Tibial nerve (tissue), 4 donors: Measurements from ENCODE around the gene KLHL18. TPM values are rescaled to one million over a fixed set of nuclear protein-coding genes. Genes with fewer than 3 reads are reported as not detected.
"Not testable (repeated sequence)": the region's sequence is repeated elsewhere in the genome, so short reads cannot be mapped to it uniquely, and the experiment has no call there.

Experiments
- DNase-seq, 2 donors: peaks; one replicate each; pipeline ENCODE4 v3.0.0-alpha.2; 2019; ENCODE audit warnings: low spot score in 2 of 2
- H3K27ac ChIP-seq, 4 donors: fragments of 200-600 bp; sonication (generic) in 3 of 4; one replicate each; pipeline ENCODE4 v1.5.1; 2017 to 2019; ENCODE audit warnings: mild to moderate bottlenecking in 1 of 4
- H3K27me3 ChIP-seq, 2 donors: fragments of 200-600 bp; sonication (generic) in 1 of 2; one replicate each; pipeline versions ENCODE4 v1.5.1 to v1.6.0; 2017 to 2019
- H3K36me3 ChIP-seq, 3 donors: fragments of 200-600 bp; sonication (generic); one replicate each; pipeline ENCODE4 v1.5.1; 2018 to 2019
- H3K4me1 ChIP-seq, 4 donors: fragments of 200-600 bp; sonication (generic) in 3 of 4; one replicate each; pipeline ENCODE4 v1.5.1; 2017 to 2019
- H3K4me3 ChIP-seq, 4 donors: fragments of 200-600 bp; sonication (generic) in 3 of 4; one replicate each; pipeline ENCODE4 v1.5.1; 2017 to 2019; ENCODE audit warnings: mild to moderate bottlenecking in 1 of 4, moderate library complexity in 1 of 4
- H3K9me3 ChIP-seq, 4 donors: fragments of 200-600 bp; sonication (generic) in 3 of 4; one replicate each; pipeline ENCODE4 v1.5.1; 2017 to 2019
- CTCF ChIP-seq, 5 experiments: fragments of 200-600 bp in 3 of 5; fragments of 450-650 bp in 2 of 5; sonication (generic) in 3 of 5; IDR thresholded peaks; one replicate each; pipeline ENCODE4 v1.5.1; 2016 to 2019; ENCODE audit warnings: antibody characterized with exemption in 5 of 5, mild to moderate bottlenecking in 3 of 5, moderate library complexity in 2 of 5
- EP300 ChIP-seq, 2 donors: sonication (generic); formaldehyde crosslinking; IDR thresholded peaks; one replicate each; pipeline ENCODE4 v1.6.1; 2017; ENCODE audit warnings: antibody characterized with exemption in 2 of 2, mild to moderate bottlenecking in 1 of 2
- POLR2A ChIP-seq, 2 donors: fragments of 450-650 bp; IDR thresholded peaks; one replicate each; pipeline ENCODE4 v1.6.1; 2017; ENCODE audit warnings: antibody characterized with exemption in 2 of 2, mild to moderate bottlenecking in 2 of 2, moderate library complexity in 2 of 2
- WGBS, 2 donors: methylation state at CpG; one replicate each; pipeline ENCODE4 v1.1.5; 2018; 5-methylcytosine and 5-hydroxymethylcytosine counted together
- total RNA-seq, 4 donors: library from RNA; depleted of rRNA; stranded (reverse); fragments of >200 nt; gene quantifications; one replicate each; pipeline ENCODE4 v1.1.0, GENCODE V29; 2016

Gene KLHL18
- total RNA-seq, 4 donors from 2014 or later: 8.2 to 17.7 (median 13.7) TPM

GRCh38 chr3:47244531-47245100 is 38.1 kb upstream of the KLHL18 start:
- Histone ChIP-seq H3K36me3 (peaks cover 0 to 17% (median 0%) of the 10 kb centered on the region in 3 donors), H3K9me3 (no peaks in the 10 kb centered on the region), H3K27me3 (no peaks in the 10 kb centered on the region), H3K27ac (no peak overlapping the region), H3K4me3 (no peak overlapping the region), H3K4me1 (no peaks in the 10 kb centered on the region)
- DNase-seq: no peak
- WGBS, 2 donors: 79 to 86% methylated on average over 9 of the region's 10 CpGs
- TF ChIP-seq CTCF (IDR thresholded peaks at IDR 0.05) (no peak), POLR2A (IDR thresholded peaks at IDR 0.05) (no peak), EP300 (IDR thresholded peaks at IDR 0.05) (no peak)

GRCh38 chr3:47245271-47245670 is 37.5 kb upstream of the KLHL18 start:
- 84 to 97% methylated on average over 2 of the region's 2 CpGs for WGBS, 2 donors
- peaks cover 0 to 10% (median 0%) of the 10 kb centered on the region in 3 donors for H3K36me3 ChIP-seq
- H3K4me1 ChIP-seq: no peaks in the 10 kb centered on the region
- H3K27me3 ChIP-seq: no peaks in the 10 kb centered on the region
- no peak overlapping the region for H3K4me3 ChIP-seq
- TF ChIP-seq EP300 (IDR thresholded peaks at IDR 0.05) (no peak), CTCF (IDR thresholded peaks at IDR 0.05) (no peak), POLR2A (IDR thresholded peaks at IDR 0.05) (no peak)
- H3K9me3 ChIP-seq: no peaks in the 10 kb centered on the region
- no peak overlapping the region for H3K27ac ChIP-seq
- DNase-seq: no peak

- Histone ChIP-seq H3K36me3 (peaks cover 0 to 8% (median 0%) of the 10 kb centered on the region in 3 donors), H3K4me1 (no peaks in the 10 kb centered on the region), H3K4me3 (no peak overlapping the region), H3K27me3 (no peaks in the 10 kb centered on the region), H3K9me3 (no peaks in the 10 kb centered on the region), H3K27ac (no peak overlapping the region)
- TF ChIP-seq POLR2A (IDR thresholded peaks at IDR 0.05): no peak
- TF ChIP-seq EP300 (IDR thresholded peaks at IDR 0.05): no peak
- TF ChIP-seq CTCF (IDR thresholded peaks at IDR 0.05): no peak
- DNase-seq: no peak
- 84 to 92% methylated on average over 13 to 14 of the region's 14 CpGs for WGBS, 2 donors
Measured at GRCh38 chr3:47247131-47248064, 35.3 kb upstream of the KLHL18 start.

- DNase-seq: peak; percentile 18 to 53
- WGBS, 2 donors: 72 to 81% methylated on average over 7 of the region's 7 CpGs
- Histone ChIP-seq H3K27me3 (no peaks in the 10 kb centered on the region), H3K27ac (no peak overlapping the region), H3K36me3 (no peaks in the 10 kb centered on the region), H3K4me1 (no peaks in the 10 kb centered on the region), H3K4me3 (no peak overlapping the region), H3K9me3 (no peaks in the 10 kb centered on the region)
- TF ChIP-seq POLR2A (IDR thresholded peaks at IDR 0.05) (no peak), CTCF (IDR thresholded peaks at IDR 0.05) (peak in 4 of 5 experiments; percentile 12 to 43 (median 36))
Measured at GRCh38 chr3:47250309-47251060, 32.3 kb upstream of the KLHL18 start.

GRCh38 chr3:47251085-47251484 is 31.7 kb upstream of the KLHL18 start:
- H3K9me3 ChIP-seq, H3K36me3 ChIP-seq, H3K4me3 ChIP-seq, DNase-seq, H3K27me3 ChIP-seq, H3K27ac ChIP-seq, H3K4me1 ChIP-seq: not testable (repeated sequence)
- WGBS, 2 donors: 65 to 71% methylated on average over 2 to 3 of the region's 3 CpGs
